Spleen (tissue), 7 donors: ENCODE data around the gene TOP1.
"Not testable (repeated sequence)": the region's sequence is repeated elsewhere in the genome, so short reads cannot be mapped to it uniquely, and the experiment has no call there.

ENCODE experiments used
- POLR2A ChIP-seq, 3 donors: fragments of 450-650 bp; IDR thresholded peaks; one replicate each; pipeline ENCODE4 v1.5.1; 2017; ENCODE audit warnings: antibody characterized with exemption in 3 of 3, mild to moderate bottlenecking in 1 of 3
- POLR2AphosphoS5 ChIP-seq, 3 donors: sonication (generic); formaldehyde crosslinking; IDR thresholded peaks; one replicate each; pipeline ENCODE4 v1.5.1; 2017; ENCODE audit warnings: antibody characterized with exemption in 3 of 3
- TF ChIP-seq, protein P1 (sequence below), 11 experiments: fragments of 200-600 bp in 7 of 11; fragments of 450-650 bp in 4 of 11; sonication (generic) in 4 of 11; IDR thresholded peaks in 8 of 11; conservative IDR thresholded peaks in 3 of 11; 1 replicate in 7 of 11; 2 replicates in 4 of 11; pipeline versions ENCODE4 v1.4.0 to v1.8.0; 2016 to 2021; ENCODE audit warnings: antibody characterized with exemption in 11 of 11, inconsistent platforms in 4 of 11, mild to moderate bottlenecking in 1 of 11
- donor health status: DM: no; HTN: no; CAD: no; lungs with moderate emphysema.
- donor health status: DM: no; HTN: no; CAD: no.
- donor health status: DM: no; HTN: no; CAD: no.

DNA sequence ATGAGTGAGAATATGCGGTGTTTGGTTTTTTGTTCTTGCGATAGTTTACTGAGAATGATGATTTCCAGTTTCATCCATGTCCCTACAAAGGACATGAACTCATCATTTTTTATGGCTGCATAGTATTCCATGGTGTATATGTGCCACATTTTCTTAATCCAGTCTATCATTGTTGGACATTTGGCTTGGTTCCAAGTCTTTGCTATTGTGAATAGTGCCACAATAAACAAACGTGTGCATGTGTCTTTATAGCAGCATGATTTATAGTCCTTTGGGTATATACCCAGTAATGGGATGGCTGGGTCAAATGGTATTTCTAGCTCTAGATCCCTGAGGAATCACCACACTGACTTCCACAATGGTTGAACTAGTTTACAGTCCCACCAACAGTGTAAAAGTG lies 99.7 kb downstream of the TOP1 start:
- TF ChIP-seq, protein P1, sequence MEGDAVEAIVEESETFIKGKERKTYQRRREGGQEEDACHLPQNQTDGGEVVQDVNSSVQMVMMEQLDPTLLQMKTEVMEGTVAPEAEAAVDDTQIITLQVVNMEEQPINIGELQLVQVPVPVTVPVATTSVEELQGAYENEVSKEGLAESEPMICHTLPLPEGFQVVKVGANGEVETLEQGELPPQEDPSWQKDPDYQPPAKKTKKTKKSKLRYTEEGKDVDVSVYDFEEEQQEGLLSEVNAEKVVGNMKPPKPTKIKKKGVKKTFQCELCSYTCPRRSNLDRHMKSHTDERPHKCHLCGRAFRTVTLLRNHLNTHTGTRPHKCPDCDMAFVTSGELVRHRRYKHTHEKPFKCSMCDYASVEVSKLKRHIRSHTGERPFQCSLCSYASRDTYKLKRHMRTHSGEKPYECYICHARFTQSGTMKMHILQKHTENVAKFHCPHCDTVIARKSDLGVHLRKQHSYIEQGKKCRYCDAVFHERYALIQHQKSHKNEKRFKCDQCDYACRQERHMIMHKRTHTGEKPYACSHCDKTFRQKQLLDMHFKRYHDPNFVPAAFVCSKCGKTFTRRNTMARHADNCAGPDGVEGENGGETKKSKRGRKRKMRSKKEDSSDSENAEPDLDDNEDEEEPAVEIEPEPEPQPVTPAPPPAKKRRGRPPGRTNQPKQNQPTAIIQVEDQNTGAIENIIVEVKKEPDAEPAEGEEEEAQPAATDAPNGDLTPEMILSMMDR (IDR thresholded peaks at IDR 0.05 in 8 of 11, conservative IDR thresholded peaks at IDR 0.05 in 3 of 11), result not testable (repeated sequence)
- TF ChIP-seq POLR2A, POLR2AphosphoS5 (IDR thresholded peaks at IDR 0.05): not testable (repeated sequence)
